ENCODE measurements around the gene TRDMT1. TPM values are rescaled to one million over a fixed set of nuclear protein-coding genes. Genes with fewer than 3 reads are reported as not detected.

TRDMT1 gene
- total RNA-seq, 2 donors from 2014 or later, result 12.3 to 21.0 TPM

- ATAC-seq (ENCODE audit: insufficient number of reproducible peaks, low FRiP score, low read depth), result no peak
- no peak for DNase-seq (ENCODE audit: low spot score)
- H3K4me1 ChIP-seq (ENCODE audit: control insufficient read depth in 1 of 2, low read depth in 2 of 2), result peaks cover 29 to 53% of the 10 kb centered on the region in 2 donors
Observed at GRCh38 chr10:17219024-17219423, 17.6 kb upstream of the TRDMT1 start.

DNA sequence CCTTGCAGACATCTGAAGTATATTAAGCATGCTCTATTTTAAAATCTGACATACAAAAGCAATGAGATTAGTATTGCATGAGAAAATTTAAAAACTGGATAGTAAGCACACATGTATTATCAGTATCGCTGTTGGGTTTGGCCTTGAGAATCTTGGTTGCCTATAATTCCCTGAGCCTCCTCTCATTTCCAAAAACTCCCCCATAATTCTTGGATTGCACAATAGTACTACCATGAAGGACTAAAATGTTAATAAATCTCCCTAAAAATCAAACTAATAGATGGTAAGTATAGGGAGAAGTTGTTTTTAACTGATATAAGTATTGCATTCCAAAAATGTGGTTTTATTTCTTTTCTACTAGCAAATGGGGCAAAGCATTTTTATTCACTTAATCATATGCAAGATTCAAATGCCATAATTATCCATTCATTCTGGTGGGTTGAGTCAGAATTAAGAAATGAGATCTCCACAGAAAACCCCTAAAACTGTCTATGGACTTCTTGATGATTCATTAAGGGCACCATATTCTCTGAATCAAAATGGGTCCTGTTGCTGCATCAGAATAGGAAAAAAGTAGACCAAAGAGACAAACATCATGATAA lies 16.3 kb upstream of the TRDMT1 start:
- Histone ChIP-seq H3K9me3 (no peaks in the 10 kb centered on the region), H3K4me3 (no peak overlapping the region), H3K27me3 (replicated peaks; ENCODE audit: insufficient read depth) (no peaks in the 10 kb centered on the region), H3K4me1 (ENCODE audit: control insufficient read depth in 1 of 2, low read depth in 2 of 2) (peaks cover 38 to 66% of the 10 kb centered on the region in 2 donors), H3K27ac (peak overlapping the region; percentile 84 to 97), H3K36me3 (no peaks in the 10 kb centered on the region)
- TF ChIP-seq CTCF (IDR thresholded peaks at IDR 0.05), result no peak
- no peak for ATAC-seq (ENCODE audit: insufficient number of reproducible peaks, low FRiP score, low read depth)
- no peak for DNase-seq (ENCODE audit: low spot score)

More at GRCh38 chr10:17219024-17219423, 17.6 kb upstream of the TRDMT1 start:
- Histone ChIP-seq H3K27me3 (replicated peaks; ENCODE audit: insufficient read depth) (no peaks in the 10 kb centered on the region), H3K27ac (no peak overlapping the region), H3K9me3 (no peaks in the 10 kb centered on the region), H3K36me3 (no peaks in the 10 kb centered on the region), H3K4me3 (no peak overlapping the region)
- no peak for TF ChIP-seq CTCF (IDR thresholded peaks at IDR 0.05)

DNA sequence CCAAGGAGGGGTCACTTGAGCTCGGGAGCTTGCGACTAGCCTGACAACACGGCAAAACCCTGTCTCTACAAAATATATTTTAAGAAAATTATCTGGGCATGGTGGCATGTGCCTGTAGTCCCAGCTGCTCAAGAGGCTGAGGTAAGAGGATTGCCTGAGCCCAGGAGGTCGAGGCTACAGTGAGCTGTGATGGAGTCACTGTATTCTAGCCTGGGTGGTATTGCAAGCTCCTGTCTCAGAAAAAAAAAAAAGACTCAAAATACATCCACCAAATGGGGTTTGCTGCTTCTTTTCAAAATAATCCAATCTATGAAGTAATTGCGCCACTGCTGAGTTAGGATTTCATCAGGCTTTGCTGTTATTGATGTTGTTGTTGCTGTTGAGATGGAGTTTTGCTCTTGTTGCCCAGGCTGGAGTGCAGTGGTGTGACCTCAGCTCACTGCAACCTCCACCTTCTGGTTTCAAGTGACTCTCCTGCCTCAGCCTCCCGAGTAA lies 15.5 kb upstream of the TRDMT1 start:
- Histone ChIP-seq H3K4me1 (ENCODE audit: control insufficient read depth in 1 of 2, low read depth in 2 of 2) (peaks cover 38 to 70% of the 10 kb centered on the region in 2 donors), H3K4me3 (peak overlapping the region; percentile 25), H3K27me3 (replicated peaks; ENCODE audit: insufficient read depth) (no peaks in the 10 kb centered on the region), H3K9me3 (no peaks in the 10 kb centered on the region), H3K27ac (peak overlapping the region; percentile 84 to 97), H3K36me3 (no peaks in the 10 kb centered on the region)
- no peak for TF ChIP-seq CTCF (IDR thresholded peaks at IDR 0.05)
- ATAC-seq (ENCODE audit: insufficient number of reproducible peaks, low FRiP score, low read depth) (no peak), DNase-seq (ENCODE audit: low spot score) (no peak)

GRCh38 chr10:17216217-17216900 lies 14.9 kb upstream of the TRDMT1 start:
- peak overlapping the region; percentile 25 for H3K4me3 ChIP-seq
- DNase-seq (ENCODE audit: low spot score), result no peak
- no peaks in the 10 kb centered on the region for H3K27me3 ChIP-seq (replicated peaks; ENCODE audit: insufficient read depth)
- TF ChIP-seq CTCF (IDR thresholded peaks at IDR 0.05), result no peak
- ATAC-seq (ENCODE audit: insufficient number of reproducible peaks, low FRiP score, low read depth), result peak; percentile 79
- no peaks in the 10 kb centered on the region for H3K36me3 ChIP-seq
- H3K9me3 ChIP-seq, result no peaks in the 10 kb centered on the region
- H3K4me1 ChIP-seq (ENCODE audit: control insufficient read depth in 1 of 2, low read depth in 2 of 2), result peaks cover 38 to 70% of the 10 kb centered on the region in 2 donors
- peak overlapping the region; percentile 84 to 97 for H3K27ac ChIP-seq

DNA sequence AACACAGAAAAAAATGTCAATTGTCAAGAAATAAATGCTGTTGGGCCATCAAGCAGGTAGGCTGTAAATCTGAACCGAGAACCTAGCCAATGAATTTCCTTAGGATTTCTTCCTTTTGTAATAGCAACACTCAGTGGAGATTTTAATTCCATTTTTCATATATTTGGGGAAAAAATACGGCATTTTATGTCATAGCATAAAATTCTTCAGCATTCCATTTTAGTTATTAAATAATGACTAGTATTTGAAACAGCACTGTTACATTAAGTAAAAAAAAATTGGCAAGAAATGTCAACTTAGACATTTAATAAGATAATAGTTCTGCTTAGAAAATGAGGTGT lies 14.3 kb upstream of the TRDMT1 start:
- Histone ChIP-seq H3K36me3 (no peaks in the 10 kb centered on the region), H3K27me3 (replicated peaks; ENCODE audit: insufficient read depth) (no peaks in the 10 kb centered on the region), H3K9me3 (no peaks in the 10 kb centered on the region), H3K4me3 (peak overlapping the region; percentile 45), H3K4me1 (ENCODE audit: control insufficient read depth in 1 of 2, low read depth in 2 of 2) (peaks cover 38 to 68% of the 10 kb centered on the region in 2 donors), H3K27ac (peak overlapping the region; percentile 84 to 97)
- DNase-seq (ENCODE audit: low spot score) (no peak), ATAC-seq (ENCODE audit: insufficient number of reproducible peaks, low FRiP score, low read depth) (no peak)
- no peak for TF ChIP-seq CTCF (IDR thresholded peaks at IDR 0.05)
